ENCODE data around the gene COL15A1. TPM values are rescaled to one million over a fixed set of nuclear protein-coding genes. Genes with fewer than 3 reads are reported as not detected.

The COL15A1 gene
- total and polyA plus RNA-seq, 2 of the 8 experiments (the other 6 are each of a cell fraction or from before 2014, with no cell fraction given), result 0.12 to 0.15 TPM

DNA sequence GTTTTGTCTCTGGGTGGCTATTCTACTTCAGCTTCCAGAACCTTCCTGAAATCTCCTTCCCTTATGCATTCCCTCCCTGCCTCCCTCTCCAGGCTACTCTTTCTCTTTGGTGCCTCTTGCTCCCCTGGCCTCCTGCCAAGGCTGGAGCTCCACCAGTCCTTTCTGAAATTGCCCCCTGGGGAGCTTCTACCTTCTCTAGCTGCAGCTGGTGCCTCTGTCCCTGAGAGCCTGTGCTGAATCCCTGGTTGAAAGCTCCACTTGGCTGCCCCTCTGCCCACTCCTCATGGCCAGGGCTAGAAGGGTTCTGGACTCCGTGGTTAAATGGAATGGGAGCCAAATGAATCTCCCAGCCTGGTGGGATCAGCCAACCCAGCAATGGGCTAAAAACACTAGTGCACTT lies 80.1 kb downstream of the COL15A1 start:
- no peaks in the 10 kb centered on the region for H3K4me1 ChIP-seq (replicated peaks in 1 of 4; ENCODE audit: control insufficient read depth in 3 of 4, insufficient read depth in 4 of 4, low read length in 3 of 4)
- no peak overlapping the region for H2BK15ac ChIP-seq (ENCODE audit: low read length)
- H3K9me3 ChIP-seq (ENCODE audit: insufficient read depth in 2 of 2, low read depth in 1 of 2, low read length in 1 of 2), result no peaks in the 10 kb centered on the region
- DNase-seq (ENCODE audit: low read depth in 1 of 2, low spot score in 2 of 2) (no peak), FAIRE-seq (no peak)
- no peaks in the 10 kb centered on the region for H4K20me1 ChIP-seq (replicated peaks in 1 of 2; ENCODE audit: control insufficient read depth in 1 of 2, insufficient read depth in 2 of 2, low read length in 2 of 2)
- no peak overlapping the region for H3K9ac ChIP-seq (replicated peaks in 1 of 4; ENCODE audit: extremely low read depth in 1 of 4, low read depth in 3 of 4, low read length in 3 of 4)
- H2BK12ac ChIP-seq (ENCODE audit: low read depth, low read length), result no peak overlapping the region
- H3K4me2 ChIP-seq (ENCODE audit: insufficient read depth in 1 of 2, low read depth in 2 of 2, low read length in 2 of 2), result no peak overlapping the region
- H3K27me3 ChIP-seq (replicated peaks in 1 of 4; ENCODE audit: control insufficient read depth in 3 of 4, extremely low read depth in 1 of 4, insufficient read depth in 3 of 4, low read length in 3 of 4), result no peaks in the 10 kb centered on the region
- H2AK5ac ChIP-seq (ENCODE audit: low read depth, low read length), result no peak overlapping the region
- H3K79me2 ChIP-seq (ENCODE audit: control insufficient read depth in 1 of 2, insufficient read depth in 2 of 2, low read length in 2 of 2), result no peaks in the 10 kb centered on the region
- no peak overlapping the region for H2BK20ac ChIP-seq (ENCODE audit: low read length)
- no peak overlapping the region for H2AFZ ChIP-seq (ENCODE audit: low read length)
- no peaks in the 10 kb centered on the region for H3K79me1 ChIP-seq (ENCODE audit: low read depth, low read length)
- no peak overlapping the region for H3K4ac ChIP-seq (replicated peaks; ENCODE audit: insufficient read length, low read depth, low read length)
- H4K5ac ChIP-seq (ENCODE audit: insufficient read length, low read depth, low read length), result no peak overlapping the region
- no peak overlapping the region for H3K18ac ChIP-seq (ENCODE audit: extremely low read depth, low read length)
- no peak overlapping the region for H2BK120ac ChIP-seq (replicated peaks; ENCODE audit: low read depth, low read length)
- no peak overlapping the region for H2BK5ac ChIP-seq (ENCODE audit: low read depth, low read length)
- H3K14ac ChIP-seq (ENCODE audit: insufficient read length), result no peak overlapping the region
- POLR2A ChIA-PET (ENCODE audit: partially characterized antibody), result interaction anchor here (1.1 kb wide), 1 partner anchor 52 kb away, joined by 3 read pairs; no protein-coding TSS in a partner anchor
- CTCF ChIA-PET (ENCODE audit: partially characterized antibody), result interaction anchor here (0.6 to 2.3 kb wide), 8 partner anchors 9 to 177 kb away, joined by 3 to 9 read pairs (median 4); no protein-coding TSS in a partner anchor
- no peak overlapping the region for H3K23ac ChIP-seq (ENCODE audit: insufficient read length)
- H3K23me2 ChIP-seq (ENCODE audit: low read depth, low read length), result no peaks in the 10 kb centered on the region
- no peak overlapping the region for H4K8ac ChIP-seq (ENCODE audit: extremely low read depth, insufficient read depth, low read length)
- H3K27ac ChIP-seq (ENCODE audit: low read depth, low read length), result no peak overlapping the region
- H4K91ac ChIP-seq (replicated peaks; ENCODE audit: insufficient read length, low read length), result no peak overlapping the region
- H3K4me3 ChIP-seq (ENCODE audit: extremely low read depth in 1 of 4, insufficient read depth in 2 of 4, low read depth in 3 of 4, low read length in 4 of 4), result no peak overlapping the region
- H3K56ac ChIP-seq (replicated peaks; ENCODE audit: insufficient read length, low read depth, low read length), result no peak overlapping the region
- 100% methylated on average over 1 of the region's 1 CpG; no CpG with 5 or more reads in 1 of the 2 experiments for WGBS, 2 experiments (ENCODE audit: extremely low coverage in 1 of 2, insufficient coverage in 1 of 2, insufficient read length in 1 of 2, insufficient replicate concordance in 2 of 2, low coverage in 1 of 2, low lambda C conversion rate in 2 of 2, missing lambda C conversion rate in 1 of 2)
- TF ChIP-seq SP2 (IDR thresholded peaks at IDR 0.05; ENCODE audit: low read length), result no peak
- TF ChIP-seq JUND (IDR thresholded peaks at IDR 0.05; ENCODE audit: low read length), result no peak
- TF ChIP-seq RXRA (IDR thresholded peaks at IDR 0.05; ENCODE audit: insufficient read depth, low read depth, low read length), result no peak
- TF ChIP-seq HDAC6 (IDR thresholded peaks at IDR 0.05; ENCODE audit: low read depth, low read length), result no peak
- no peak for TF ChIP-seq GTF2F1 (IDR thresholded peaks at IDR 0.05; ENCODE audit: borderline replicate concordance, low read depth, low read length)
- no peak for TF ChIP-seq CBX8 (IDR thresholded peaks at IDR 0.05; ENCODE audit: borderline replicate concordance, low read depth, low read length)
- no peak for TF ChIP-seq RFX5 (IDR thresholded peaks at IDR 0.05; ENCODE audit: borderline replicate concordance, low read depth, low read length)
- no peak for TF ChIP-seq MAX (IDR thresholded peaks at IDR 0.05)
- no peaks in the 10 kb centered on the region for H3K36me3 ChIP-seq (ENCODE audit: control insufficient read depth in 2 of 4, insufficient read depth in 4 of 4, low read length in 3 of 4)

Data from H1 (cell line).